Loucy (cell line): ENCODE measurements around the gene RC3H1.

Experiments
- CTCF ChIP-seq: fragments of 200-600 bp; sonication (generic); conservative IDR thresholded peaks from 2 replicates; pipeline ENCODE4 v1.5.1; 2014; ENCODE audit warnings: mild to moderate bottlenecking, antibody characterized with exemption, low read length
- EZH2phosphoT487 ChIP-seq: fragments of 200-600 bp; IDR thresholded peaks from 2 replicates; pipeline ENCODE4 v1.6.1; 2018; ENCODE audit warnings: antibody characterized with exemption, mild to moderate bottlenecking, moderate library complexity, borderline replicate concordance

GRCh38 chr1:174007851-174008250 is 14.3 kb downstream of the RC3H1 start:
- TF ChIP-seq CTCF (no peak), EZH2phosphoT487 (no peak)
